GM21390 (cell line): ENCODE data around the gene CDH13.

Source experiments
- ATAC-seq: cut with Tn5 transposase; IDR thresholded peaks from one replicate; pipeline ENCODE4 v1.9.1; 2021; ENCODE audit not compliant: unreplicated experiment

The CDH13 gene

DNA sequence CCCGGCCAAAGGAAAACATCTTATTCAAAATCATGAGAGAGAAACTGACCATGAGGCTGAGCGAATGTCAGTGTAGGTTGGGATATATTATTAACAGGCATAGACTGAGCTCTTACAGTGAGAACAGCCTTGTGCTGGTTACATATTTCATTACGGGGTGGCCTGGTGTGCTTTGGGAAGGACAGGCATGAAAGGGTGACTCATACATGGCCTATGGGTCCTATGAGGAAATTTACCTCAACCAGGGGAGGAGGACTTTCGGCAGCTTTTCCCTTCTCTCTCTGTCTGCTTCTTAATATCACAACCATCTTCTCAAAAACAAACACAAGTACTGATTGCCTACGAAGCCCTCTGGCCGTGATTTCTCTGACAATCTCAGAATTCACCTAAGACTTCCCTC, 579.1 kb downstream of the CDH13 start:
- no peak for ATAC-seq

DNA sequence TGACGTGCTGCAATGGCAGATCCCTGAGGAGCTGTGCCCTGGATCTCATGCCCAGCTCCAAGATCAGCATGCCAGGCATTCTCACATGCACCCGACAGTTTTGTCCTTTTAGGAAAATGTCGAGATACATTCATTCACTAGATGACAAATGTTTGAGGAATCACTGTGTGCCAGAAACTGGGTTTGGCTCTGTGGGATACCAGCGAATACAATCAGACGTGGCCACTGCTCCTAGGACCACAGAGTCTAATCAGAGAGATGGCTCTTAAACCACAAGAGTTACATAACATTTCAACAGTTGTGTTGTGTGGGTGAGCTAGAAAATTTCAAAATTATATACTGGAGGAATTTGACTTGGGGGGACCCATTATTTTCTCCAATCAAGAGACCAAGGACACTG, 579.7 kb downstream of the CDH13 start:
- ATAC-seq, result no peak

DNA sequence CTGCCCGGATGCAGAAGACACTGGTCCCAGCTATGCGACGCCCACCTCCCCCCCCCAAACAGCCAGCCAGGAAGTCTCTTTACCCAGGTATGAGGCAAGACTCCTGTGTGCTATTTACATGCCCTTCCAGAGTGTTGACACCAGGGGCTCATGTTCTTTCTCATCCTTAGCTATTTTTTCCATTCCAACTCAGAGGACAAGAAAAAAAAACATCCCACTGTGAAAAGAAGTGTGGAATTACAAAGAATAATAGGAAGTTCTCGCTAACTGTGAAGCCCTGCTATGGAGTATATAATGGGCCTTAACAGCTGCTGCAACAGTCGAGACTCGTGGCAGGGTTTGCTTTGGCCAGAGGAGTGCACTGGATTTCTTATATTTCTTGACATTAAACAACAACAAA, 584.9 kb downstream of the CDH13 start:
- ATAC-seq, result no peak

DNA sequence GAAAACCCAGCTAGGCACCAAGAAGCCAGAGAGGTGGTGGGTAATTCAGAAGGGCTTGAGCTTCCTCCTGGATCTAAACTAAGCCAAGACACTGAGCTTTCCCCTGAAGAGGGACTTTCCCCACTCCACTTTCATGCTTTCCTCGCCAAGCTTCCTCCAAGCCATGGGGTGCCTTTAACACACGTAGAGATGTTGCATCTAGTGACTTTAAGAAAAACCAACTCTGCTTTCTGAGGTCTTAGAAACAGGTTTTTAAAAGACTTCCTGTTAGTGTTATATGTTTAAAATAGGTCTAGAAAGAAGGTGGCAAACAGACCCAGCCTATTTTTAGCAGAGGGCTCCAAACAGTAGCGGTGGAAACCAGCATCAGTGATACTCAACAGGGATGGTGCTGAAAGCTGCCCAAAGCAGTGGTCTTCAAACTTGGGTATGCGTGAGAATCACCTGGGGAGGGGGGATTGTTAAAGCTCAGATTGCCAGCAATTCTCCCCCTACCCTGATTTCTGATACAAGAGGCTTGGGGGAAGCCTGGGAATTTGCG, 585.6 kb downstream of the CDH13 start:
- ATAC-seq, result no peak

DNA sequence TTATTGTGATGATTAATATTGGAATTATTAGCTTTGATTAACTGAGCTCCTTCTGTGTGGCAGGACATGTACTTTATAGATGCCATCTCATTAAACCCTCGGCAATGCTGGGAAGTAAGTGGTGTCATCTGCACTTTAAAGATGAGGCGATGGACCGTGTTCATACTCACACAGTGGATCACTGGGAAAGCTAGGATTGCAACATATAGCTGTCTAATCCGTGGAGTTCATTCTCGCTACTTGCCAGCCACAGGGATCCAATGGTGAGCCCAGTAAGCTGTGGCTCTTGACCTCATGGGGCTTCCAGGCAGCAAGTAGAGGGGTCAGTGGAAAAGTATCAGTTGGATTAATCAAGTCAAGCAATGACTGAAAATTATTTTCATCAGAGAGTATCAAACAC, 587.9 kb downstream of the CDH13 start:
- no peak for ATAC-seq

DNA sequence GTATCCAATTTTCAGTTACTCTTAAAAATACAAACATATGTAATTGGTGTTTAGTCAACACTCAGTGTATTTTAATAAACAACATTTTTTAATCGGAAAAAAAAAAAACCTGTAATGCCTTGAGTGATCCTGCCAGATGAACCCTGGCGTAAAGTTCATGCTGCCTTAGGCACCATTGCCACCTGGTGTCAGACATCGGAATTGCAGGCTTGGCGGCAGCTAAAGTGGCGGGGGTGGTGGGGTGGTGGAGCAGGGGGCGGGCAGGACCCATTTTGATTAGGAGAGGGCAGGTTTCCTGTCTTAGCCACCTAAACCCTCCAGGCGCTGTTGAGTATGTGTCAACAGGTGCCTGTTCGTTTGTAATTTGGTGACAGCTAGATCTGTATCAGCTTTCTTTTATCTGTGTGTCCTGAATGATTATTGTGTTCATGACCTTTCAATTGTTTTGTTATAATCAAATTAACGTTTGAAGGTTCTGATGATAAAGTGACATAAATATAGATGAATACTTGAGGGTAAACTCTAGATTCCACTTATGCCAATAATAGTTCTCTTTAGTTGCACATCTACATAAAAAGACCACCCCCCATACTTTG, 588.7 kb downstream of the CDH13 start:
- ATAC-seq, result no peak

DNA sequence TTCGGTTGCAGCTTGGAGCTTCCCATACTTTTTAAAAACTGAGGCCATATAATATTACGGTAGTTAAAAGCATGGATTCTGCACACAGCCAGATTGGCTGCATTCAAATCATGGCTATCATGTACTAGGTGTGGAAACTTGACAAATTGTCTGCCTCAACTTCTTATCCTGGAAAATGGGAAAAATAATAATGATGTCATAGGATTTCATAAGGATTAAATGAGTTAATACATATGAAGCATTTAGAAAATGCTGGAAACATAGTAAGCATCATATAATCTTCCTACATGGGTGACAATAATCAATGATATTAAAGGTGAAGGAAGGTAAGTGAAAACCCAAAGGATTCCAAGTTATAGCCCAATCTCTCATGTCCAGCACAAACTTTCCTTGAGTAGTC, 592.5 kb downstream of the CDH13 start:
- ATAC-seq, result no peak

DNA sequence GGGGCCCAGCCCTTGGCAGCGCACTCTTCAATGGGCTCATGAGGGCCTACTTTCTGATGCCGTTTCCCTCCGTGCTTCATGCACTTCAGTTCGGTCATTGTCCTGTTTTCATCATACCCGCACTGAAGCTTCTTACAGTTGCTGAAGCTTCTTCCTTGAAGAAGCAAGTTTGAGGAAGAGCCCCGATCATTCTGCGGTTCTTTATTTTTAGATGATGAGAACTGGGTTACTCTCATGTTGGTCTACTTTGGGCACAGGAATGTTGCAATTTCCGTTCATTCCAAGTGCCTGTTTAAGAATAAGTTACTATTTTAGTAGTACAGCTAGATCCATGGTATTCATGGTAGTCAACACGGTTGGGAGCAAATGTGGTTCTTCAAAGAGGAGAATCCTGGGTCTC, 593.3 kb downstream of the CDH13 start:
- no peak for ATAC-seq

DNA sequence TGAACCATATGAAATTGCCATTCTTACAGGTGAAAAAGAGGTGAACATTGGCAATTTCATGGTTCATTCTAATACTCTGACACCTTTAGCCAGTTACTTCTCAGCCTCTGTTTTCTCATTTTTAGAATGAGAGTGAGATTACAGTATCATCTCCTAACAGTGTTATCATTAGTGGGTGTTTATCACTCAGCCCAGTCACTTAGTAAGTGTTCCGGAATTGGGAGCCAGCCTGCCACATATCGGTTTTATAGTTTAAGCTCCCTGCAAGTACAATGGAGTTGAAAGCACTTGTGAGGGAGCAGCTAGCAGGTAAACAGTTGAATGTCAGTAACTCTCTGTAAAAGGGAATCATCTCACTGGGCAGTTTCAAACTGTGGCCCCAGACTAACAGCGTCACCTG, 597.9 kb downstream of the CDH13 start:
- no peak for ATAC-seq

DNA sequence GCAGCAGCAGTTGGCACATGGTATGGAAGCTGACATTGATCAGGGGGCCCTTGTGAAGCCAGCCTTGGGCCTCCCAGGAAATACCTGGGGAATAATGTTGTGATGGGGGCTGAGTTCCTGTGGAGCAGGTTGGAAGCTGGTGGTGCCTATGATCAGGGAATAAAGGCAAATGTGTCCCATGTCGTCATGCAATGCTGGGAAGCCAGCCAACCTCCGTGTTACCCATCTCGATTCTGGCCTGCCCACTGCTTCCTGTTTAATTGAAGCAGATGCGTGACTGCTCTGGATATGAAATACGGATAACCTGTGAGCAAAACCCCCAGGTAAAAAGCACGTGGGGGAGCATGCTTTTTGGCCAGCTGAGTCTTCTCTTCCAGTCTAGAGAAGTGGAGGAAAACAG, 600.6 kb downstream of the CDH13 start:
- no peak for ATAC-seq

DNA sequence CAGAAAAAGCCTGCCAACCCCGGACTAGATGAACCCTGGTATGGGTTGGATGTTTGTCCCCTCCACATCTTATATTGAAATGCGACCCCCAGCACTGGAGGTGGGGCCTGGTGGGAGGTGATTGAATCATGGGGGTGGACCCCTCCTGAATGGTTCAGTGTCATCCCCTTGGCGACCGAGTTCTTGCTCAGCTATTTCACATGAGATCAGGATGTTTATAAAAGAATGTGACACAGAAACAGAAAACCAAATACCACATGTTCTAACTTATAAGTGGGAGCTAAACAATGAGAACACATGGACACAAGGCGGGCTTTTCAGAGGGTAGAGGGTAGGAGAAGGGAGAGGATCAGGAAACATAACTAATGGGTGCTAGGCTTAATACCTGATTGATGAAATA, 605.0 kb downstream of the CDH13 start:
- ATAC-seq, result no peak

DNA sequence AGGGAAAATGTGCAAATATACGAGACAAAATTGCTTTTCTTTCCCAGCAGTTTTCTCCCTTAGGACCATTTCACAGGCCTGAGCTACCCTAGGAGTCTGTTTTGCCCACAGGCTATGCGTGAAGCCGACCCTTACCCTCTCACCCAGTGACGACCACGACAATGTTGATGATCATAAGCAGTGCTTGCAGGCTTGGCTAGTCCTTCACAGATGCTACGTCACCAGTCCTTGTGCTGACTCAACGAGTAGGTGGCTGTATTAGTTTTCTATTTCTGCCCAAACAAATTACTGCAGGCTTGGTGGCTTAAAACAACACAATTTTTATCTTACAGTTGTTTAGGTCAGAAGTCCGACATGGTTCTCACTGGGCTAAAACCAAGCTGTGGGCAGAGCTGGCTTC, 606.4 kb downstream of the CDH13 start:
- ATAC-seq, result no peak

DNA sequence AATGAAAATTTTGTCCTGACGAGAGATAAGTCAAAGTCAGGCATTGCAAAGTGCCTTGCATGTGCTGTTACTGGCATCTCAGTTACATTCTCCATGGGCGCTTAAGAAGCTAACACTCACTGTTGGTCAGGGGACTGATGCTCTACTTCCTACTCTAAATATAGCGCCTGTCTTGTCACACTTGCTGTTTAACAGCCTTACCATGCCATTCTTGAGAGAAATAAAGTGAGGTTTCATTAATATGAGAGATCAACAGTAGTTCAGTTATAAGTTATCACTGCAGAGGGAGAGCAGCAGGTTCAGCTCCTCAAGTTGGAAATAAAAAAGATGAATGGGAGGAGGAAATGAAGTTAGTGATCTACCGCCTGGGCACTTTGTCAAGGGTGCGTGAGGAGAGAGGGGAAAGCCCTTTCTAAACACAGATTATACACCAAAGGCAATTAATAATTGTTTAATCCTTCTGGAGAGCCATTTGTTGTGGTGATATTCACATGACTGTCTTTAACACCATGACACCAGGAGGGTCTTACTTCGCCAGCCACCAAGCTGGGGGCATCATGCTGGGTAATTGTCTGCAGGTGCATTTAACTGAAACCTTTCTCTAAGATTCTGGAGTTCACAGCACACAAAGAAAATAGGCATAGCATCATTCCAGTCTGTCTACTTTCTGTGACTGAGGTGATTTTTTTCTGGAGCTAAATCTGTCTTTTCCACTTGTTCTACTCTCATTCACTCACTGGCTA, 612.4 kb downstream of the CDH13 start:
- no peak for ATAC-seq

DNA sequence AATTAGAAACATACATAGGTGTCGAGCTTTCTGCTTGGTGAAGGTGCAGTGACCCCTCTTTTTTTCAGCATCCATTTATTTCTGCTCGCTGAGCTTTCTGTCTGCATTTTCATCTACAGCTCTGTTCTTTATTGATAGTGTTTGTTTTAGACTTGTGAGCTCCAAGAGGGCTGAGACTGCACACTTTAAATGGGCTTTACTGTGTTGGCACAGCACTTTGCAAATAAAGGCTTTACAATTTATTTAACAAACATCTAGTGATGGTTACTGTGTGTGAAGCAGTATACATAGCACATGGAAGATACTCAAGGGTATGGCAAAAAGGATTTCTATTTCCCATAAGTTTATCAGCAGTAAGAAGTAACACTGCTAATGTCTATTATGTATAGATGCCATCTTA, 617.3 kb downstream of the CDH13 start:
- no peak for ATAC-seq

DNA sequence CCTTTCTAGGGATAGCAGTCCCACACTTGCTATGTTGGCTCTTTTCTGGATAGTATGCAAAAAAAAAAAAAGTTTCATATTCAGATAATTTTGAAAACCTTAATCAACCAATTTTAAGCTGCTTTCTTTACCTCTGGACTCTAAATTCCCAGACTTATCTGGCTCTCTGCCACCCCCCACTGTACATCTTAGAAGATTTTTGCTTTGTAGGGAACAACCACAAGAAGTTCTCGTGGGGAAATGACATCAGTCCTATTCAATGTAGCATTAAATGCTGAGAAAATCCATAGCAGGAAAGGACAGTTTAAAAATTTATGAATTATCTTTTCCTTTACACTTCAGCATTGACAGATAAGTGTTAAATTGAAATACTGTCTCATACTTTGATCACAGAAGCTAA, 618.3 kb downstream of the CDH13 start:
- no peak for ATAC-seq

DNA sequence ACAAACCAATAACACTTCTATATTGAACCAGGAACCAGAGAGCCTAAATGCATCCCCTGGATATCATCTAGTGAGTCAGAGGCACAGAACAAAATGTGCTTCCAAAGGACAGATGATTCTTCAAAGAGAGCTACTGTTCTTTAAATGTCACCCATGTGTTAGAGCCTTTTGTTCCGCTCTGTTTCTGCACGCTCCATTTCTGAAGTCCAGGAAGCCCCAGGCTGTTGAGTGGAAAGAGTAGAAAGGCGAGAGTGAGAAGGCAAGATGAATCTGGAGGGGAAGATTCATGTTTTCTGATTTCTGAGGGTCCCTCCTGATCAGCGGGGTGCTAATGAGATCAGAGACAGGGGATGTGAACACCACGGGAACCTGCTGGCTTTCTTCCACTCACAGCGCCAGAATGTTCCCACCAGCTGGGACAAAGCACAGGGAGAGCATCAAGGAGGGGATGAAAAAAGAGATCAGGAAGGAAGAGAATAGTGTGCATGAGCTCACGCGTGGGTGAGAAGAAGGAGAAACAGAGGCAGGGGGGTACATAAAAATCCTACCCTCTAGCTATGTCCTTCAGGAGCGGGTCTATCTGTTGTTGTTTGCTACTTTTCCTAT, 621.1 kb downstream of the CDH13 start:
- no peak for ATAC-seq

DNA sequence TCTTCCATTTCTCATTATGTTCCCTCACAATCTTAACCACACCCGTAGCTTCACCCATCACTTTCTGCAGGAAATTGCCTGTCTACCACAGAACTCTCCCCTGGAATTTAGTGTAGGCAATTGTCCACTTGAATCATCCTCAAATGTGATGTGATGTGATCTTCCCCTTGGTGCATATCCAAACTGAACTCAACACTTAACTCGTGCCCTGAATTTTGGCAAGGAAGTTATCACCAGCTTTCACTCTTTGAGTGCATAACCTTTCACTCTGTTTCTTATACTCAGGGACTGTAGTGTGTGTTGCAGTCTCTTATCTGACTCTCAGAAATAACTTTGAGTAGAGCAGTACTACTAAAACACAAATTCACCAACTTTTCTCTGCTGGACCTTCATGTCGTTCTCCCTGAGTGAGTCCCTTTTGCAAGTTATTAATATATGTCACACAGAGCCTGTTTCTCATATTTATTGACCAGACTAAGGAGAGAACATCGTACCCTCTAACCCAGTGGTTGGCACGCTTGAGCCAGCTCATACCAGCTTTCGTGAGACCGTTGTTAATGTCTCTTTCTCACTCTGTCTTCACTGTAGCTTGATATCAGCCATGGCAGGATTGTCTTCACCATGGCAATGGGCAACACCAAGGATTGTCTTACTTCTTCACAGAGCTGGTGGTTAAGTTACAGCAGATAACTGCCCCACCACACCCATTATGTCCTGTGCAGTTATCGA, 622.1 kb downstream of the CDH13 start:
- ATAC-seq, result no peak

DNA sequence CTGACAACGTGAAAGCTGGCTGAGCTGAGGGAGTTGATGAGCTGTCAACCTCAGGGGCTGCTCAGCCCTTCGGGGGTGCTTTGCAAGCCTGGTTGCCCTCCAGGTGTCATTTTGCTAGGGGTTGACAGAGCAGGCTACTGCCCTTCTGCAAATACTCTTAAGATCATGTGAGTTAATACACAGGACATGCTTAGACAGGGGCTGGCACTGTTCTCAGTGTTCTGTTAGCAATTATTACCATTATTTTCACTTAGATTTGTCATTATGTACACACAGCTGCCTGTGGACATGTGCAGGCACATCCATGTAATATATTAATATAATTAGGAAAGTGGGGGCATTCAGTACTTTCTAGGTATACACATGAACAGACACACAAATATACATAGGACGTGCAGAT, 626.8 kb downstream of the CDH13 start:
- ATAC-seq, result no peak

DNA sequence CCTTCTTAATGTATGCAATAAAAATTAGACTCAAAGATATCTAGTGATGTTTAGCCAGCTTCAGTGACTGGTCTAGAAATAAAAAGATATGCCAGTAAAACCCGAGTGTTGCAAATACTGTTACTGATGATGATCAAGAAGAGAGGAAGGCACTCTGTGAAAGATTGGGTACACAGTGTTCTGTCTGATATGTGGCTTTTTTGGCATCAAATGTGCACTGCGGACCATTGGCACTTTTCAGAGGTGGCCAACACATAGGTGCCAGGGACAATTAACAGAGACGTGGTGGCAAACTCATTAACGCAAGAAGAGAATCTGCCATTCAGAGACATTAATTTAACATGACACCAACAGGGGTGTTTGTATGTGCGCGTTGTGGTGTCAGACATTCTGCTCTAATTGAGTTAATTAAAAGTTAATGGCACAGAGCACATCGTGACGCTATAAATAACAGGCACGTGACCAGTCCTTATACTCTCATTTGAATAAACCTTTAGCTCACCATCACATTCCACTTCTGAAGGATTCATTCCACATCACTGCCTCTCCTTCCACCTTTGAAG, 631.7 kb downstream of the CDH13 start:
- ATAC-seq, result no peak

DNA sequence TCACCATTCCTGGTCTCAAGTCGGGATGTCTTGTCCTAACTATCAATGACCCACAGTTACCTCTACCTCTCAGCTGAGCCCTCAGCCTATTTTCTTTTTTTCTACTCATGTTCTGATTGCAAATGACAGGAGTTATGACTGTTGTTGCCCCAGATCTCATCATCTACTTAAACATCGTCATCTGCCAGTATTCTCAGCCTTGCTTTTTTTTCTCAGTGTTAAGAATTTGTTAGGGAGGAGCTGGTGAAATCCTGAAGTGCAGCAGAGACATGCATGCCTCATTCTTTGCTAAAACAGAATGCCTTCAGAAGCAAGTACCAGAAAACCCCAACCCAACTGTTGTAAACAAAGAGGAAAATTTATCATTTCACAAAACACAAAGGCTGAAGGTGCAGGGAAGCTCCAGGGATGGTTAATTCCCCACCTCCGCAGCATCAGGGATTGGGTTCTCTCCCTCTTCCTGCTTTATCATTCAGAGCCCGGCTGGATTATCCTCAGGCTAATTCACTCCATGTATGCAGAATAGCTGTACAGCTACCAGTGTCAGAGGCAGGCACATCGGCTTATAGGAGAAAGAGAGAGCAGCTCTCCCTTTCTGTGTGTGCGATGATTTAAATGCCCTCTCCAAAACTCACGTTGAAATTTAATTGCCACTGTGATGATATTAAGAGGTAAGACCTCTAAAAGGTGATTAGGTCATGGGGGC, 640.2 kb downstream of the CDH13 start:
- ATAC-seq, result no peak

DNA sequence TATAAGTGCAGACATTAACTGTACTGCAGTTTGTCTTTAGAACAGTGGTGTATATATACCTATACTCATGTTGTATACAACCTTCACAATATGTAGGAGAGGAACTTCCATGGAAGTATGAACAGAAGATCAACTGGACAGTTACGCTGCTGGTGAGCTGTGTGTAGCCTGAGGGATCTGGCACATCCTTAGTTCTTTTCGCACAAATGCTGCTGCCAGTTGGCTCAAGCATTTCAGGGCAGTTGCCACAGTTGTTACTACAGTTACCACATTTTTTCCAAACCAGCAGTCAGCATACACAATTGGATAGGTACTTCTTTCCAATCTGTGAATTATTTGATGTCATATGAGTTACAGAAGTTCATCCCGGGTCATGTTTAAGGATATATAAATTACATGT, 641.4 kb downstream of the CDH13 start:
- no peak for ATAC-seq
